PFSK-1 (cell line): ENCODE results near the gene LDLRAP1.

Experiments
- FOXP2 ChIP-seq: optimal IDR thresholded peaks from 2 replicates; pipeline ENCODE3; 2011; ENCODE audit warnings: borderline replicate concordance, control low read depth, inconsistent platforms; ENCODE audit not compliant: insufficient read depth; ENCODE audit errors: extremely low read length, extremely low read depth
- POLR2AphosphoS5 ChIP-seq: IDR thresholded peaks from 2 replicates; pipeline ENCODE4 v1.6.1; 2012; ENCODE audit warnings: low read depth, mild to moderate bottlenecking, control low read depth, low read length, moderate library complexity
- REST ChIP-seq, 2 experiments: IDR thresholded peaks; 2 replicates each; pipeline versions ENCODE4 v1.6.1 to v1.8.0; 2011 to 2012; ENCODE audit warnings: low read depth in 2 of 2, low read length in 2 of 2, control low read depth in 1 of 2, inconsistent platforms in 1 of 2, mild to moderate bottlenecking in 1 of 2, moderate library complexity in 1 of 2; ENCODE audit not compliant: insufficient read depth in 1 of 2
- SIN3A ChIP-seq: IDR thresholded peaks from 2 replicates; pipeline ENCODE4 v1.6.1; 2012; ENCODE audit warnings: mild to moderate bottlenecking, low read length, moderate library complexity, borderline replicate concordance; ENCODE audit not compliant: insufficient read depth
- TAF1 ChIP-seq: IDR thresholded peaks from 2 replicates; pipeline ENCODE4 v1.6.1; 2012; ENCODE audit warnings: low read length, control low read depth, borderline replicate concordance; ENCODE audit not compliant: insufficient read depth

LDLRAP1 gene

GRCh38 chr1:25566730-25567341 is 23.4 kb downstream of the LDLRAP1 start:
- no peak for TF ChIP-seq FOXP2
- TF ChIP-seq SIN3A: no peak
- no peak for TF ChIP-seq REST (IDR thresholded peaks at IDR 0.05; ENCODE audit: insufficient read depth in 1 of 2, low read depth in 2 of 2, low read length in 2 of 2)
- TF ChIP-seq POLR2AphosphoS5: no peak
- no peak for TF ChIP-seq TAF1

- TF ChIP-seq POLR2AphosphoS5 (no peak), REST (IDR thresholded peaks at IDR 0.05; ENCODE audit: insufficient read depth in 1 of 2, low read depth in 2 of 2, low read length in 2 of 2) (no peak), SIN3A (no peak), FOXP2 (no peak), TAF1 (no peak)
These were observed 24.3 kb downstream of the LDLRAP1 start for GRCh38 chr1:25567710-25568089.

GRCh38 chr1:25568090-25568833 is 24.9 kb downstream of the LDLRAP1 start:
- TF ChIP-seq FOXP2 (no peak), POLR2AphosphoS5 (no peak), SIN3A (no peak), TAF1 (no peak), REST (IDR thresholded peaks at IDR 0.05; ENCODE audit: insufficient read depth in 1 of 2, low read depth in 2 of 2, low read length in 2 of 2) (no peak)

GRCh38 chr1:25568834-25569596 is 25.6 kb downstream of the LDLRAP1 start:
- TF ChIP-seq POLR2AphosphoS5: no peak
- peak; percentile 15 for TF ChIP-seq FOXP2

- TF ChIP-seq REST (IDR thresholded peaks at IDR 0.05; ENCODE audit: insufficient read depth in 1 of 2, low read depth in 2 of 2, low read length in 2 of 2) (no peak), POLR2AphosphoS5 (no peak), FOXP2 (no peak), TAF1 (no peak), SIN3A (no peak)
These were observed 26.4 kb downstream of the LDLRAP1 start for GRCh38 chr1:25569597-25570396.
